HUDEP-2 (cell line): ENCODE data around the gene PPP2R3C.
"Not testable (repeated sequence)": the region's sequence is repeated elsewhere in the genome, so short reads cannot be mapped to it uniquely, and the experiment has no call there.

Experiments
- DNase-seq, 76 experiments: peaks; one replicate each; lab custom pipeline; 2025; ENCODE audit not compliant: unreplicated experiment in 76 of 76; lab: John Stamatoyannopoulos, UW

The PPP2R3C gene

GRCh38 chr14:35065731-35066130 lies 56.1 kb downstream of the PPP2R3C start:
- not testable (repeated sequence) for DNase-seq

DNA sequence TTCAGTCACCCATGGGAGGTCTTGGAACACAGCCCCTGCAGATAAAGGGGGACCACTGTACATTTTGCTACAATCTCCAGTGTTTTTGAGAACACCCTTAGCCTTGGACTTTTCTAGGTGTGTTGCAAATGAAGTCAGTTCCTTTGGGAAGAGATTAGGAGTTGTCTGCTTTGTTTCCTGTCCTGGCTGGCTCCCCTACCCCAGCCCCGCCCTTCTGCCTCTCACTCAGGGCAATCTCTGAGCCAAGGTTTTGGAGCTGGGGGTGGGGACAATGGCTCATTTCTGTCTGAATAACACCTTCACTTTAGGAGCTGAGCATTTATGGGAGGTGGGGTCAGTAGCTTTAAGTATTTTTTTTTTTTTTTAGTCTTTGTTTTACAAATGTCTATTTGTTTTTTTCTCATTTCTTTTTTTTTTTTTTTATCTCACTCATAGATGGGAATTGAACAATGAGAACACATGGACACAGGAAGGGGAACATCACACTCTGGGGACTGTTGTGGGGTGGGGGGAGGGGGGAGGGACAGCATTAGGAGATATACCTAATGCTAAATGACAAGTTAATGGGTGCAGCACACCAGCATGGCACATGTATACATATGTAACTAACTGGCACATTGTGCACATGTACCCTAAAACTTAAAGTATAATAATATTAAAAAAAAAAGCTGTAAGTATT lies 60.5 kb downstream of the PPP2R3C start:
- DNase-seq, result peak in 14 of 76 experiments; percentile 0 to 19 (median 8)

GRCh38 chr14:35052637-35053036 lies 69.2 kb downstream of the PPP2R3C start:
- DNase-seq, result no peak

DNA sequence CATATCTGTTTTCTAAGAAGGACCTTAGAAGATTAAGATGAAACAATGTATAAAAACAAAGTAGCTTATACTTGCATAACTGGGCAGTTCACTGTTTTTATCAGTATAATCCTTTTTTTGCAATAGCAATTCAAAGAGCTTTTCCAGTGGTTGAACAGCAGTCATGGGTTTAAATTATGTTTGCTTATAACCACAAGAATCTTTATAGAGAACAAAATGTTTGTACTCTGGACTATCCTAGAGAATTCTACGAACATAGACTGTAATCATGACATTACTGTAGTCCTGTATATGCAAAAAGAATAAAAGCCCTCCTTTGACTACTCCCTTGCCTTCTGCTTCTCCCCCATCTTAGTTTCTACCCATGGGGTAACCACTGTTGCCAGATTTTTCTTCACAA lies 70.0 kb downstream of the PPP2R3C start:
- no peak for DNase-seq

- DNase-seq, result peak in 15 of 76 experiments; percentile 1 to 27 (median 18)
Observed at GRCh38 chr14:35050652-35051051, 71.1 kb downstream of the PPP2R3C start.

DNA sequence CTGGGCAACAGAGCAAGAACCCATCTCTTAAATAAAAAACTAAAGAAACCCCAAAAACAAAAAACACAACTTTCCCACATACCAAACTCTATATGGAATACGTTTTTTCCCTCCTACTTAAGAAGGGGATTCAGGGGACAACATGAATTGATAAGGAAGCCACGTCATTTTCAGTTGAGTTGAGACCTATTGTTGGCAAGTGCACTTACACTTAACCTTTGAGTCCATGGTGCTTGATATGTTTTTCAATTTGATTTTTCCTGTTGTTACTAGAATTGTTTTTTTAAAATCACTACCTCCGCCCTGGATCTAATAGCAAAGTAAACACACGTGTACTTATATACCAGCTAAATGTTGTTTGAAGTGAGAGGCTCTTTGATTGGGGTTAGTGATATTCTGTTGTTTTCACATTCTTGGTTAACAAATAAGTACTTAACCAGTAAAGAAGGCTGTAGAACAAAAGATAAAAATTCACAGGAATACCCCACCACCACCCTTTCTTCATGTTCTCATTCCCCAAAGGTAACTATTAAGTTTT lies 73.7 kb downstream of the PPP2R3C start:
- DNase-seq, result no peak

GRCh38 chr14:35046751-35047536 lies 74.8 kb downstream of the PPP2R3C start:
- DNase-seq, result peak in 42 of 76 experiments; percentile 3 to 82 (median 47)

DNA sequence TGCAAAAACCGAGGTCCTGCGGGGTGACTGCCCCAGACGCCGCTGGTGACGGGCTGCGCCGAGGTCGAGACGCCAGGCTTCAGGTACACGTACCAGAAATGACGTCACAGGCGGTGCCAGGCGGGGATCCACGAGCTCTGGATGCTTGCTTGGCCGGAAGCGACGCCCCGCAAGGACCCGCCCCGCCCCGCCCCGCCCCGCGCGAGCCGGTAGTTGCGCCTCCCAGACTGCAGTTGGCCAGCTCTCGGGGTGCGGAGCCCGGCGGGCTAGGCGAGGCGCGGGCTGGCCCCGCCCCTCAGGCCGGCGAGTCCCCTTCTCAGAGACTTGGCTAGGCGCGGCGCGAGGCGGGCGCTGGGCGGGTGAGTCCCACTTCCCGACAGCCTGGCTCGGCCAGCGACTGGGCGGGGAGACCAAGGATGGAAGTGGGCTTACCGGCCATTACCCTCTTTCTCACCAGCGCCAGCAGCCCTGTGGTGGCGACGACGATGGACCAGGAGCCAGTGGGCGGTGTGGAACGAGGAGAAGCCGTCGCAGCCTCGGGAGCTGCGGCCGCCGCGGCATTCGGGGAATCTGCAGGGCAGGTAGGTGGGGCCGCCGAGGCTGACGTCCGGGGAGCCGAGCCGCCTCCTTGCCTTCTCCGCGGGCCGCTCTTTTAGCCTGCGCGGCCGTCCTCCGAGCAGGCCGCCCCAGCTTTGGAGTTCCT lies 75.6 kb downstream of the PPP2R3C start, which contains the start of gene FAM177A1:
Gene FAM177A1 (plus strand): TSS at position 225 of the 703 bp plus-strand sequence. CDS start 192 bp downstream, at position 417.
- DNase-seq, result peak; percentile 44 to 99 (median 97)

GRCh38 chr14:35045798-35046047 lies 76.1 kb downstream of the PPP2R3C start:
- DNase-seq, result no peak

- peak in 2 of 76 experiments; percentile 6 to 14 for DNase-seq
Observed at GRCh38 chr14:35044939-35045797, 76.6 kb downstream of the PPP2R3C start.

DNA sequence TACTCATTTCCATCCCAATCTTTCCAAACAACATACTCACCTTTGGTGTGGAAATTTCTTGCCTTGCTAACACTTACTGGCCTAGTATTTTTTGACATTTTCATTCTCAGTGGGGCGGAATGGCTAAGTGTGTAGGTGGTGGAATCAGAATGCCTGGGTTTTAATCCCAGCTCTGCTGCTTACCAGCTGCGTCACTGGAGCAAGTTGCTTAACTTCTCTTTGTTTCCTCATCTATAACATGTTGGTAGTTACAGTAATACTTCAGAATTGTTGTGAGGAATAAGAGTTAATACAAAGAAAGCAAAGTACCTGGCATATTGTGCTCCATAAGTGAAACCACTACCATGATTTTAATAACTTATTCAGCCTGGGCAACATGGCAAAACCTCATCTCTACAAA lies 78.7 kb downstream of the PPP2R3C start:
- no peak for DNase-seq

DNA sequence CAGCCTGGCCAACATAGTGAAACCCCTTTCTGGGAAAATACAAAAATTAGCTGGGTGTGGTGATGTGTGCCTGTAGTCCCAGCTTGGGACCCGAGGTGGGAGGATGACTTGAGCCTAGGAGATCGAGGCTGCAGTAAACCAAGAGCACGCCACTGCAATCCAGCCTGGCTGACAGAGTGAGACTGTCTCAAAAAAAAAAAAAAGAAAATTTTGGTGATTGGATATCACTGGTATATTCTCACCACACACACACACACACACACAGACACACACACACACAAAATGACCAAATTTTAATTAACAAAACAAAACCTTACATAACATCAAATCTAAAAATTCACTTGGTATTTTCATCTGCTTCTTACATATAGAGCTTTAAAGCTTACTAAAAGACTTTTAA lies 79.2 kb downstream of the PPP2R3C start:
- no peak for DNase-seq

DNA sequence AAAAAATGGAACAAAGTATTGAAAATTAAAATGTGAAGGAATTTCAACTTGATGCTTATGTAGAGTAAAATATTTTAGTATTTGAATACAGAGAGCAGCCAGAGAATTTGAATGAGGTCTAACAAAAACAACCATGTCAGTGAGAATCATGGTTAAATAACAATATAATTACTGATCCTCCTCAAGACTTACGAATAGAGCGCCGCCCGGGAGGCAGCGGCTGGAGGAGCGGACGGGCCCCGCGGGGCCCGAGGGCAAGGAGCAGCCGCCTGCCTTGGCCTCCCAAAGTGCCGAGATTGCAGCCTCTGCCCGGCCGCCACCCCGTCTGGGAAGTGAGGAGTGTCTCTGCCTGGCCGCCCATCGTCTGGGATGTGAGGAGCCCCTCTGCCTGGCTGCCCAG lies 83.5 kb downstream of the PPP2R3C start:
- DNase-seq, result not testable (repeated sequence)
